Fibroblast of skin of right biceps (primary cell): ENCODE data around the gene EHBP1.
"Not testable (repeated sequence)": the region's sequence is repeated elsewhere in the genome, so short reads cannot be mapped to it uniquely, and the experiment has no call there.

Experiments
- DNase-seq: peaks from one replicate; pipeline ENCODE4 v3.0.0-alpha.2; 2013

The EHBP1 gene

DNA sequence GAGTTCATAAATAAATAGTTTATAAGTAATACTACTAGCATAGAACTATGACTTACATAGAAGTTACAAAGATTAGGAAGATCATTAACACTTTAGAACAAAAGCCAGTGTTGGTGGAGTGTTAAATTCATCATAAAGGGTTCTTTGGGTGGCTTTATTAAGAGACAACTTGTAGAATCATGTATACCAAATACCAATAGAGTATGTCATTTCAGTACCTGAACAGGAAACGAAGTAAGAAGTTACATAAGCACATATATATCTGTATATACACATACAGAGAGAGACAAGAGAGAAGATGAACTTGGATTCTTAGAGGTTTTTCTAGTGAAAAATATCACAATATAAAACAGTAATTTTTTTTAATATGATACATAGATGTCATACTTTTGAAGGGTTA is 262.7 kb downstream of the EHBP1 start:
- DNase-seq: no peak

GRCh38 chr2:62968668-62969067 is 263.2 kb downstream of the EHBP1 start:
- no peak for DNase-seq

DNA sequence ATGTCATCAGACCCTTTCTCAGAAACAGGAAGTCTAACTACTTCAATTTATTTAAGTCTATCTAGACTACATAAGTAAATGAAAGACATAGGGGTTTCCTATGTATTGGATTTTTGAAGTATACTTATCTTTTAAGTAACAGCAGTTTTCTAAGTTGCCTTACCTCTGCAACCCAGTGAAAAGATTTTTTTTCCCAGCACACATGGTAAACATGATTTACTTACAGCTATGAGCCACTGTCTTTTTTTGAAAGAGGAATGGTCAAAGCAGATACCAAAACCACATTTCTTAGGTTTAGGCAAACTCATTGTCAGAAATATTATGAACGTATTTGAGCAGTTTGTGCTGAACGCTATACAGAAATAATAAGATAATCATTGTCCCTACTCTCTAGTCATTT is 266.4 kb downstream of the EHBP1 start:
- DNase-seq: no peak

GRCh38 chr2:62972601-62973000 is 267.1 kb downstream of the EHBP1 start:
- no peak for DNase-seq

- DNase-seq: no peak
Observed at GRCh38 chr2:62974999-62975398, 269.5 kb downstream of the EHBP1 start.

- no peak for DNase-seq
Observed at GRCh38 chr2:62991605-62992004, 286.1 kb downstream of the EHBP1 start.

- no peak for DNase-seq
Observed at GRCh38 chr2:62992561-62992960, 287.0 kb downstream of the EHBP1 start.

GRCh38 chr2:62994206-62994605 is 288.7 kb downstream of the EHBP1 start:
- DNase-seq: no peak

DNA sequence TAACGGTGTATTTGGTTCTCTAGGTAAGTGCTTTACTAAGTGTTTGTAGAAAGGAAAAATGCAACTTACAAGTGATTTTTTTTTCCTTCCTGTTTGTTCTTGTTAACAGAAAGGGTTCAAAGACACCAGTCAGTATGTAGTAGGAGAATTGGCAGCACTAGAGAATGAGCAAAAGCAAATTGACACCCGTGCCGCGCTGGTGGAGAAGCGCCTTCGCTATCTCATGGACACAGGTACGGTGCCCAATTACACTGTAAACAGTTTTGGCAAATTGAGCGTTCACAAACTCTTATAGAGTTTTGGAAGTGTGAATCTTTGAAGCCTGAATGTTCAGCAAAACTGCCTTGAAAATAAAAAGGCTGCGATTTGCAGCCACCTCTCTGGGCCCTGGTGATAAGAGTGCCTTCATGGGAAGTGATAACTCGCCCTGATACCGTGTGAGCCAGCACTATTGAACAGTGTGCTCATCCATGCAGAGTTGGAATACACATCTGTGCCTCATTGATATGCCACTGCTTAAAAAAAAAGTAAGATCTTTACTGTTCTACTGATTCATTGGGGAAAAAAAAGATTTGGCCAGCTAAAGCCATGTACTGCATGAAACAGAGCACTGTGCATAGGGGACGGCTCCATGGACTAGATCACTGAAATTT is 291.1 kb downstream of the EHBP1 start:
- no peak for DNase-seq

- peak; percentile 42 for DNase-seq
Observed at GRCh38 chr2:62998949-62999348, 293.4 kb downstream of the EHBP1 start.

- DNase-seq: peak; percentile 29
Observed at GRCh38 chr2:62999905-63000304, 294.4 kb downstream of the EHBP1 start.

DNA sequence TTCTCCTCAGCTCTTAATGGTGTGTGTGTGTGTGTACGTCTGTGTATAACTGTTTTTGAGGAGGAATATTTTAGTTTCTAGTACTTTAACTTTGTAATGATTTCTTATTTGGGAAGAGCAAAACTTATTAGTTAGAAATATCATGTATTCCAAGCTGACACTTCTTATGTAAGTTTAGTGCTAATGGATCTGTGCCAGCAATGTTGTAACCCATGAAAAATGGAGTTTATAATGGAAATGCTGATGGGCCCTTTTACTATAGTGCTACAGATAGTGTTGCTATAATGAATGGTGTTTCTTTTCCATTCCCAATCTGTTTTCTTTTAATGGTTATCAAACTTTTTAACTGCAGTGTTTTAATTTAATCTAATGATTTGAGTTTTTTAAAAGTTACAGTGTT is 295.3 kb downstream of the EHBP1 start:
- DNase-seq: peak; percentile 16

DNA sequence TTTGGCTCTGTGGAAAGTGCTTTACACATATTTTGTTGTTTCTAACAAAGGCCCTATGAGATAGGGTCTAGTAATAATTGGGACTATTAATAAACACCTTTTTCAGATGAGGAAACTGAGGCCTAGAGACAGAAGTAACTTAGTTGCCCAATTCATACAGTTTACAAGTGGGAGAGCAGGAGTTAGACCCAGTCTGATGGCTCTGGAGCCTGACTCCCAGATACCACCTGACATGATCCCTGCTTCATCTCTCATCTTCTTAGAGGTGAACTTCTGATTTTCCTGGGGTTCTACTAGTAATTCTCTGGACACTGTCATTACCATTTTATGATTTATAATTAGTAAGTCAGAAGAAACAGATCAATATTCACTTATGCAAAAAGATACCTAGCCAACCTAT is 296.1 kb downstream of the EHBP1 start:
- no peak for DNase-seq

DNA sequence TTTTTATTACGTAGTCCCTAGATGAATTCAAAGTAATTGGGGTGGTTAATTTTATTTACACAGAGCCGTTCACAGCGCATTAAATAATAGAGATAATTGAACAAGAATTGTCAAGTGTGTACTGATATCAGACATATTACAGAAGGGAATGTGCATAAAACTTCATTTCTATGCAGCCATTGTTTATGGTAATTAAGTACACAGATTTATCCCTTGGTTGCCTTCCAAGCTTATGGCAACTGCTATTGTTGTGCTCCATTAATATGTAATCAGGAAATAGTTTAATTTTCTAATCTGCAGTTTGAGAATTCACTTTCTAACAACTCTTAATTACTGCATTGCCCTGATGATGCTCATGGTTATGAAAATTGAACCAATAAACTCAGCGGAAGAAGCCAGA is 297.8 kb downstream of the EHBP1 start:
- DNase-seq: no peak

DNA sequence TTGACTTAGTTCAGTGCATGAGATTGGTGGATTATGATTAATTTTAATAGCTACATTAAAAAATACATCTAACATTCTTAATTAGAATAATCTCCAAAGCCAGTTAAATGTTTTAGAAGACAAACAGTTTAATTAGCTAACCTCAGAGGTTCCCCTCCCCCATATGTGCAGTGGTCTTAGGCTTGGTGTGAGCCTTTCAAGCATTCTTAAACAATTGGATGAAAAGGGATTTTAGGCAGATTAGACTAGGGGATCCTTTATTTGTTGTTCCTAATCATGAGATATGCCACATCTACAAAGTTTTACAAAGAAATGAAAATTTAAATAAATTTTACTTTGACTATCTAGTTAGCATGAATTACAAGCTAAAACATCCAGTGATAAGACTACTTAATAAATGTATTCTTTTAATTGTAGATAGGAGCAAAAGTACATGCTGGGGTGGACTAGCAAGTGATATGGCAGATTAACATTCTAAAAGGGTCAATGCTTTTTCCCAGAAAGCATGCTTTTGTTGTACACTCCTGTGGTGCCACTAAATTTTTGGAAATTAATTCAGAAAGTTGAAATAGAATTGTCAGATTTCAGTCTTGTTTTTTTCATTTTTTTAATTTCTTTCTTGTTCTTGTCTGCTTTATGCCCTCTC is 302.4 kb downstream of the EHBP1 start:
- no peak for DNase-seq

DNA sequence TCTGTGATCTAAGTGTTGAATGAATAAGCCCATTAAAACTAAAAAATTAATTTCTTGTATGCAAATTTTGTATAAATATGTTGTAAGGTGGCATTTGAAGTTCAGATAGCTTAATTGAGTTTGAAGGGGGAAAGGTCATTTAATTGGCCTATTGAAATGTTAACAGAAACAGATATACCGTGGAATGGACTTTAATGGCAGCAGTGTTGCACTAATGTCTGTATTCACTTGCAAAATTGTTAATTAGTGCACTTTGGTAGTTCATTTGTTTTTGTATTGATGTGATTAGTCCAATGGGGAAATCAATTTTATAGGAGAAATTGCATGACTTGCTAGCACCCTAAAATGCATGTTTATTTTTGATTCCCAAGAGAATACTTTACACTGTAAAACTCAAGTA is 303.3 kb downstream of the EHBP1 start:
- no peak for DNase-seq

- no peak for DNase-seq
Observed at GRCh38 chr2:63009490-63009889, 304.0 kb downstream of the EHBP1 start.

GRCh38 chr2:63012541-63012940 is 307.0 kb downstream of the EHBP1 start:
- peak; percentile 65 for DNase-seq

DNA sequence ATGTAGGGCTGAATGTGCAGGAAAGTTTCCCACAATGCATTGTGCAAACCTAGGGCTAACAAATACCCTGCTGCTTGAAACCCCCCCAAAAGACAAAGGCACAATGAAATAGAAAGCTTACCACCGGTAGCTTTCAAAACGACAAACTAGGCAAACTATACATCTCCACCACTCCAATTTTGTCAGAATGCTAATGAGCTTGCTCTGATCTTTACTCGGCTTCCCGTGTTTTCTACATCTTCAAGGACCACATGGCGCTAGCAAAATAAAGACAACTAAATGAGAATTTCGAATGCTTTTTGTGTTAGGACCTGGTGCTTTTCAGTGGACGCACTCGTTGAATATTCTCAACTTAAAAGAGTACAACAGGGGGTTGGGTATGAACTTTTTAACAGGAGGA is 307.9 kb downstream of the EHBP1 start:
- DNase-seq: no peak

GRCh38 chr2:63015389-63015788 is 309.9 kb downstream of the EHBP1 start:
- DNase-seq: no peak

DNA sequence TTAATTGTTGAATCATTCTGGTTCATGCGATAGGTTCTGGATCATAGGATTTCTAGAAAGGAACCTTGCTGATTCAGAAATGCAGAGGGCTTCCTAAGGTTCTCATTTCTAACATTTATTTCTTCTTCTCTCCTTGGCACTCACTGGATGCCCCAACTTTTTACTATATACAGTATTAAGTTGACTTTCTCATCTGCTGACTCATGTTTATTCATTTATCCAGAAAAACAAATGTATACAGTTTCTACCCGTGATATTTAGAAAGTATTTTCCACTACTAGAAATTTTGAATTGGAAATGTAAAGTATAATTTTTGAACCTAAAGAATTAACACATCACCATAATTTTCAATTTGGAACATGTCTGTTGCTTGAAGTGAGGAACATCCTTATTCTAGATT is 312.9 kb downstream of the EHBP1 start:
- DNase-seq: no peak

- not testable (repeated sequence) for DNase-seq
Observed at GRCh38 chr2:63019686-63020085, 314.2 kb downstream of the EHBP1 start.

GRCh38 chr2:63023444-63023843 is 317.9 kb downstream of the EHBP1 start:
- peak; percentile 32 for DNase-seq

GRCh38 chr2:63027220-63027619 is 321.7 kb downstream of the EHBP1 start:
- DNase-seq: no peak

DNA sequence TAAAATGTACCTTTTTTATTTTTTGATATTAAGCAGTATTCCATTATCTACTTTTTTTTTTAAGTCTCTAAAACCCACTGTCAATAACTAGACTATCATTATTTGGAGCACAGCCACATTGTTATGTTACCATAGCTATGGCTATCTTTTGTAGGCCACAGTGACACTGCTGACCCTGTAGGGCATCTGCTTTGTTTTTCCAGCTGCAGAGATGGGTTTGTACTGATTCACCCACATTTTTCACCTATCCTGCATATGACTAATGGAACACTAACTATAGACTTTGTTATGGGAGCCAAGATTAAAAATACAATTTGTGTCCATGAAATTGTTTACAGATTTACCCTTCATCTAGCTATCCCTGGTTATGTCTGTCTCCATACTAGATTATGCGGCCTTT is 323.5 kb downstream of the EHBP1 start:
- no peak for DNase-seq
